ENCODE measurements around the gene KRT13. TPM values are rescaled to one million over a fixed set of nuclear protein-coding genes. Genes with fewer than 3 reads are reported as not detected.

KRT13 gene
- total and polyA plus RNA-seq, 2 donors (not counting 3 experiments of a cell fraction or from before 2014, with no cell fraction given), result not detected

DNA sequence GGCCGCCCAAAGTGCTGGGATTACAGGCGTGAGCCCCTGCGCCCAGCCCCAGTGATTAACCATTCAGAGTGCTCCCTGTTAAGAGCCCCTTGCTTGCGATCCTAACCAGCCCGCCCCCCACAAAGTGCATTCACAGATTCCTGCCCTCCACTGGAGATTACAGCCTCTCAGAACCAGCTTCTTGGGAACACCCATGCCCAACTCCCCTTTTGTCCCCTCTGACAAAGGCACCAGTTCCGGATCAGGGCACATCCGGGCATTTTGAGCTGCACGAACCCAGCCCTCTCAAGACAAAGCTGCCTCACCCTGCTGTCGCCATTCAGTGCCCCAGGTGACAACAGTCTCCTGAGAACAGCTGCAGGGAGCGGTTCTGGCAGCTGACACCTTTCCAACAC lies 23.5 kb upstream of the KRT13 start:
- TF ChIP-seq POLR2AphosphoS5 (IDR thresholded peaks at IDR 0.05; ENCODE audit: insufficient read depth, low read depth, low read length) (no peak), JUN (IDR thresholded peaks at IDR 0.05; ENCODE audit: borderline replicate concordance, insufficient read depth, insufficient read length, low read depth) (no peak), FOS (IDR thresholded peaks at IDR 0.05; ENCODE audit: borderline replicate concordance, insufficient read depth, low read length) (no peak), MYC (IDR thresholded peaks at IDR 0.05; ENCODE audit: low read depth, low read length) (no peak)
- CTCF ChIA-PET, result interaction anchor here (1.1 to 8.5 kb wide), 7 partner anchors 8 to 134 kb away, joined by 3 to 126 read pairs (median 5); no protein-coding TSS in a partner anchor
- no TSS peak for BruUV-seq (replicated peaks)
- no peak overlapping the region for H3K4me3 ChIP-seq (replicated peaks in 1 of 3; ENCODE audit: insufficient read depth in 1 of 3, low read depth in 1 of 3, low read length in 3 of 3)
- POLR2A ChIA-PET, result no interaction called here
- FAIRE-seq, result no peak
- H3K9me1 ChIP-seq (replicated peaks; ENCODE audit: control insufficient read depth, extremely low read depth, insufficient read depth, low read length), result no peaks in the 10 kb centered on the region
- H3K36me3 ChIP-seq (ENCODE audit: control insufficient read depth in 2 of 2, extremely low read depth in 1 of 2, insufficient read depth in 2 of 2, low read length in 2 of 2), result no peaks in the 10 kb centered on the region
- H3K4me2 ChIP-seq (ENCODE audit: insufficient read depth, low read length), result no peak overlapping the region
- no peak overlapping the region for H2AFZ ChIP-seq (ENCODE audit: low read depth, low read length)
- intact Hi-C loops (cut with micrococcal nuclease), result no loop called here
- no peak overlapping the region for H3K9ac ChIP-seq (replicated peaks; ENCODE audit: extremely low read depth, insufficient read depth, low read length)
- no peaks in the 10 kb centered on the region for H3K79me2 ChIP-seq (ENCODE audit: control insufficient read depth, insufficient read depth, low read length)
- no peak overlapping the region for H3K27ac ChIP-seq (ENCODE audit: insufficient read depth, low read depth, low read length)
- no peaks in the 10 kb centered on the region for H4K20me1 ChIP-seq (replicated peaks; ENCODE audit: control insufficient read depth, extremely low read depth, insufficient read depth, low read length)
- no peaks in the 10 kb centered on the region for H3K9me3 ChIP-seq (replicated peaks; ENCODE audit: control insufficient read depth, insufficient read depth, low read length)
- DNase-seq (ENCODE audit: low read depth, low spot score), result no peak
- peaks cover 29% of the 10 kb centered on the region for H3K4me1 ChIP-seq (ENCODE audit: control insufficient read depth, extremely low read depth, insufficient read depth, low read length)
- dilution Hi-C loops (cut with MboI; ENCODE audit: extremely low pct_ligation_motif_present, low sequenced_read_pairs), result no loop called here
- no peaks in the 10 kb centered on the region for H3K27me3 ChIP-seq (ENCODE audit: control insufficient read depth in 2 of 2, insufficient read depth in 2 of 2, low read length in 2 of 2)

DNA sequence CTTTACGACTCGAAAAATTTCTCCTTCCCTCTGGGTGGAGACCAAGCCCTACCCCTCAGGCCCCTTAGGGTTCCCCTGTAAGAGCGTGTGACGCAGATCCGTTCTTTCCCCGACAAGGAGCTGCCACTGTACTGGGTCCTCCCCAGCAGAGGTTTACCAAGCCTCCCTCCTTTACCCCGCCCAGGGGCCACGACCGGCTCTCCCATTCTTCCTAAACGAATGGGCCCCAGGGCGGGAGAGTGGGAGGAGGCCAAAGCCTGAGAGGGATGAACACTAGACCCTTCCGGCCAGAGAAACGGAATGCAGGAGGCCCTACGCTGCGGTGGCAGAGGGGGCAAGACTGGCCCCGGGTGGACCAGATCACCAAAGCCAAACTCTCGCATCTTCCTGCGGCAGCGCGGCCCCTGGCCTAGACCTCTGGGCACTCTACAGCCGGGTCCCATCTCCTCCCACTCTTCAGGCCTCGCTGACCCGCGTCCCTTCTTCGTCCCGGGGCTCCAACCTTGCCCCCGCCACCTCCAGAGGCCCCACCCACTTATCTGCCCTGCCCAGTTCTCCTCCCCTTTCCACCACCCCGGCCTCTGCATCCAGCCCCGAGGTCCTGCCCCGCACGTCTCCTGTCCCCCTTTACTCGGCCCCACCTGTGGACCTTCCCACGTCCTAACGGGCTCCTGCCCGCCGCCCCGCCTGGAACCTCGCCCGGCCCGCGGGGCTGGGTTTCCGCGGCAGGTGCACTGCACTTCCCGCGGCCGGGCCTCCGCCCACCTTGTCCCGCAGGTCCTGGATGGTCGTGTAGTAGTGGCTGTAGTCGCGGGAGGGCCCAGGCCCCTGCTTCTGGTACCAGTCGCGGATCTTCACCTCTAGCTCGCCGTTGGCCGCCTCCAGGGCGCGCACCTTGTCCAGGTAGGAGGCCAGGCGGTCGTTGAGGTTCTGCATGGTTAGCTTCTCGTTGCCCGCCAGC lies 21.9 kb upstream of the KRT13 start:
- dilution Hi-C loops (cut with MboI; ENCODE audit: extremely low pct_ligation_motif_present, low sequenced_read_pairs), result no loop called here
- FAIRE-seq, result no peak
- no peak overlapping the region for H3K9ac ChIP-seq (replicated peaks; ENCODE audit: extremely low read depth, insufficient read depth, low read length)
- no TSS peak for BruUV-seq (replicated peaks)
- peaks cover 37% of the 10 kb centered on the region for H3K4me1 ChIP-seq (ENCODE audit: control insufficient read depth, extremely low read depth, insufficient read depth, low read length)
- no peaks in the 10 kb centered on the region for H3K36me3 ChIP-seq (ENCODE audit: control insufficient read depth in 2 of 2, extremely low read depth in 1 of 2, insufficient read depth in 2 of 2, low read length in 2 of 2)
- DNase-seq (ENCODE audit: low read depth, low spot score), result no peak
- POLR2A ChIA-PET, result no interaction called here
- H3K9me1 ChIP-seq (replicated peaks; ENCODE audit: control insufficient read depth, extremely low read depth, insufficient read depth, low read length), result no peaks in the 10 kb centered on the region
- H3K27me3 ChIP-seq (ENCODE audit: control insufficient read depth in 2 of 2, insufficient read depth in 2 of 2, low read length in 2 of 2), result no peaks in the 10 kb centered on the region
- peak overlapping the region; percentile 78 for H2AFZ ChIP-seq (ENCODE audit: low read depth, low read length)
- peak overlapping the region; percentile 7 to 37 (median 33) for H3K4me3 ChIP-seq (replicated peaks in 1 of 3; ENCODE audit: insufficient read depth in 1 of 3, low read depth in 1 of 3, low read length in 3 of 3)
- CTCF ChIA-PET, result interaction anchor here (0.6 to 8.5 kb wide), 5 partner anchors 22 to 138 kb away, joined by 3 to 126 read pairs (median 5); no protein-coding TSS in a partner anchor
- H3K9me3 ChIP-seq (replicated peaks; ENCODE audit: control insufficient read depth, insufficient read depth, low read length), result no peaks in the 10 kb centered on the region
- TF ChIP-seq POLR2A (IDR thresholded peaks at IDR 0.05; ENCODE audit: low read depth, low read length) (no peak), EZH2 (IDR thresholded peaks at IDR 0.05; ENCODE audit: borderline replicate concordance, low read depth, low read length, severe bottlenecking) (peak; percentile 74)
- H4K20me1 ChIP-seq (replicated peaks; ENCODE audit: control insufficient read depth, extremely low read depth, insufficient read depth, low read length), result no peaks in the 10 kb centered on the region
- intact Hi-C loops (cut with micrococcal nuclease), result no loop called here
- H3K27ac ChIP-seq (ENCODE audit: insufficient read depth, low read depth, low read length), result no peak overlapping the region
- H3K4me2 ChIP-seq (ENCODE audit: insufficient read depth, low read length), result peak overlapping the region; percentile 50
- no peaks in the 10 kb centered on the region for H3K79me2 ChIP-seq (ENCODE audit: control insufficient read depth, insufficient read depth, low read length)
